HCEC 1CT (cell line): ENCODE measurements around the gene REEP1.
"Not testable (repeated sequence)": the region's sequence is repeated elsewhere in the genome, so short reads cannot be mapped to it uniquely, and the experiment has no call there.

ENCODE experiments used
- DNase-seq: peaks from one replicate; pipeline ENCODE4 v3.0.0-alpha.2; 2017

REEP1 gene

DNA sequence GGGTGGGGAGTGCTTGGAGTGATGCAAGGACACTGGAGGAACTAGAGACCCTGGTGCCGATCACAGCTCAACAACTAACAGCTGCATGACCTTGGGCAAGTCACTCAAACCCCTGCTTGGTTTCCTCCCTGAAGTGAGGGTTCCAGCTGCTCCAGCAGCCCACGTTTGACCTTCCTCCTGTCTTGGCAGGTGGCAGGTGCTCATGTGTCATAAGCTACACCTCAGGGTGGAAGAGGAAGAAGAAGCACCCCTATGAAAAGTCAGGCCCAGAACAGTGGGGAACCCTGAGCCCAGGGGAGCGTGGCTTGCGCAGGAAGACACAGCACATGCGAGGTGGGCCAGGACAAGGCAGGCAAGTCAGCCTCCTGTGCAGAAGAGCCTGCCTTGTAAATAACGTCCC, 95.8 kb downstream of the REEP1 start:
- DNase-seq, result no peak

DNA sequence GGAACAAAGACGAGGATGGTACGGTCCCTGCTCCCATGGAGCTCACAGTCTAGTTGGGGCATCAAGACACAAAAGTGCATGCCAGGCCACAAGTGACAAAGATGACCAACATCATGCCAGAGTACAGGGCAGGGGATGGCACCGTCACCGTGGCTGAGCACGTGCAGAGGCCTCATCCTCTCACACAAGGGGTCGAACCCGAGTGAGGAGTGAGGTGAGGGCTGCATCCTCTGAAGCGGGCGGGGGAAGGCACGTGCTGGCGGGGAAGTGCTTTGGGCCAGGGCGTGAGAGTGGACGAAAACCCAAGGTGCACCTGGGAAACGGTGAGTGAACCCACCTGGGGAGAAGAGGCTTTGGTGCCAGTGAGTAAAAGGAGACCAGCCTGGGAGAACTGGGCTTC, 97.2 kb downstream of the REEP1 start:
- DNase-seq, result no peak

DNA sequence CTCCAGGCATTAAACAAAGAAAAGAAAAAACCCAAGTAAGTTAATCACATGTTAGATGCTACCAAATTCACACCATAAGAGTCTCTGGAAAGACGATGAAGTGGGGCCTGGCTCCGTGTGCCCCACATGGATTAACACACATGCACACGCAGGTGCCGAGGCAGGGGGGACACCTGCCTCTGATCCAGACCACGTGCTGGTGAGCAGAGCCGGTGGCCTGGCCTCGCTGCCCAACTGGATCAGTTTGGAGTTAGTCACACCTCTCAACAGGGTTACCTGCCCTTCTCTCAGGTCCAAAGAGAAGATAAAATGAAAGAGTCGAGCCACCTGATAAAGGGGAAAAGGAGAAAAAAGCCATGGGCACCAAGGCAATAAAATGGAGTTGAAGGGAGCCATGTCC, 97.7 kb downstream of the REEP1 start:
- no peak for DNase-seq

DNA sequence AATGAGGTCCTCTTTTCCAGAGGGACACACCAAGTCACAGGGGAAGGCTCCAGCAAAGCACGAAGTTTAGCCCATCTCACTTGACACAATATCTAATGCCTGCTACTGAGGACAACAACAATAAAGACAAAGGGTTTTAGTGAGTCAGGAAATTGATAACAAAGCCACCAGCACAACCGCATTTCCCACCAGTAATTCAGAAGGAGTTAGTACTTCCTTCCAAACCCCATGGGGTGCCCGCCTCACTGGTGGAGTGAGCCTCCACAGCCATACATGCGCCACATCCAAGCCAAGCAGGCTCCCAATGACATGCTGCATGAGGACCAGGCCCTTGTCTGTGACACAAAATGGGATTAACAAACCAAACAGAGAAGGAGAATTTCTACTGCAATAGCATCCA, 98.1 kb downstream of the REEP1 start:
- DNase-seq, result no peak

DNA sequence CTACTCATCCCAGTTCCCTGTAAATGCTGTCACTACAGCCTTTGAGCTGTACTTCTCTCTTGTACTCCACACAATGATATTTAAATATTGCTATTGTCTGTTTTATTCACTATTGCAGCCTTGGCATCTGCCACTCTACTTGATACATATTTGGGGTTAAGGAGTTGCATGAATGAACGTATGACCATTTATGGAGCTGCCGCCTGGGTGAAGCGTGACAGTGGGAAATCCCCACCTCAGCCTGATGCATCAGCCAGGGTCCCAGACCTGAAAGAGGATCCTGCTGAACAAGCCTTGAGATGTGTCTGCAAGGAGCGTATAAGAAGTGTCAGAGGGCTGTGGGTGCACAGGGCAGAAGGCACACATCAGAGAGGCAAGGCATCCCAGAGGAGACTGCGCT, 99.1 kb downstream of the REEP1 start:
- no peak for DNase-seq

DNA sequence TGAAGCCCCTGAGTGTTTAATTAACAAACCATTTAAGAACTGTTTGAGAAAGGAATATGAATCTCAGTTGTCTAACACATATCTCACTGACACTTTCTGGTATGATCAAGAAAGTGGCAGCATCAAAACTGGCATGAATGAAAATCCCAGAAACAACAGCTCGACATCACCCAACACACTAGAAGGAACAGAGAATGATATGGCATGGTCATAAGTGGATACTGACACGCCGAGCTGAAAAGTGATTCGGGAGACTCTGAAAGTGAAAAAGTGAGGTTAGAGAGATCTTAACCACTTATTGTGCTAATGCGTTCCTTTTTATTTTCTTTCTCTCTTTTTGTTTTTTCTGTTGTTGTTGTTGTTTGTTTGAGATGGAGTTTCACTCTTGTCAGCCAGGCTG, 100.3 kb downstream of the REEP1 start:
- no peak for DNase-seq

DNA sequence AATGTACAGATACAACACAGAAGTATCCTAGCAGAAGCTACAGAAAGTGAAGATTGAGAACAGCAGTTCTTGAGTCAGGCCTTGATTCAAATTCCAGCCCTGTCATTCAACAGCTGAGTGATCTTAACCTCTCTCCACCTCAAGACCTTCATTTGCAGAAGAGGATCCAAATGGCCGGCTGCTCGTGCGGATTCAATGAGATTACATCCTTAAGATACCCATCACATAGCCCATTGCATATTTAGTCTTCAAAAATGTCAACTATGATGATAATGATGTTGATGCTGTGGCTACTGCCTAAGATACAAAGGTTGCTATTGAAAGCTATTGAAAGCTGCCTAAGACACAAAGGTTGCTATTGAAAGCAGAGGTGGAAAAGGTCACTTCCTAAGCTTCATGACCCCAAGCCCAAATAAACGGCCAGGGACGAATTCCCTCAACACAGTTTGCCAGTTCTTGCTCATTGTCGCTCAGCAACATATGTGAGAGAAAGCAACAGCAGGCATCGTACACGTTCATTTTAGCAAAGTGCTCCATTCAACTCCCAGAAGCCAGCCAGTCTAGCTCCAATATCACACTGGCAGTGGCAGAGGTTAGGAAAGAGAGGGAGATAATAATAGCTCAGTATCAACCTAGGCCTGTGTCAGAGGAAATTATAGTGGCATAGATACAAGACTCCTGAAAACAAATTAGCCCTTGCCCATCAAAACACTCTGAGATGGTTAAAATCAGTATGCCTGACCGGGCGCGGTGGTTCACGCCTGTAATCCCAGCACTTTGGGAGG, 102.0 kb downstream of the REEP1 start:
- no peak for DNase-seq

DNA sequence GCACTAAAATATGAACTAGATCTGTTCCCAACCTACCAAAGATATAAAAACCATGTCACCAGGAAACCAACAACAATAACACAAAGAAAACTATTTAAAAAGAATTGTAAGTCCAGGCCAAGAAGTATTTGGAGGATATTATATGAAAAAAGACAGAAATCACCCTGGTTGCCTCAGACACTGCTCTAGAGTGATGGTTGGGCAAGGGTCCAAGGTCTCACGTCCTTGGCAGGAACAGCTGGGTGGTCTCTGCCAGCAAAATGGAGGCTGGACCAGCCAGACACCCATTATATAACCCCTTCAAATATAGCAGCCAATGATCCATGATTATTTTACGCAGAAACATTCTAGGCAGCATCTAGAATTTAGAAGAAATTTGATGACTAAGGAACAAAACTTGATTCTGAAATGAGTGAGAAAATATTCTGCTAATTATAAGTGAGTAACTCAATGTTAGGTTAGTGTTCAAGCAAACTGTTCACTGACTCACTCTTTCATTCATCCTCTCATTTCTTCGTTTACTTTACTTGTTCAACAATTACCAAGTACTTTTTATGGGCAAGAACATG, 102.8 kb downstream of the REEP1 start:
- DNase-seq, result no peak

DNA sequence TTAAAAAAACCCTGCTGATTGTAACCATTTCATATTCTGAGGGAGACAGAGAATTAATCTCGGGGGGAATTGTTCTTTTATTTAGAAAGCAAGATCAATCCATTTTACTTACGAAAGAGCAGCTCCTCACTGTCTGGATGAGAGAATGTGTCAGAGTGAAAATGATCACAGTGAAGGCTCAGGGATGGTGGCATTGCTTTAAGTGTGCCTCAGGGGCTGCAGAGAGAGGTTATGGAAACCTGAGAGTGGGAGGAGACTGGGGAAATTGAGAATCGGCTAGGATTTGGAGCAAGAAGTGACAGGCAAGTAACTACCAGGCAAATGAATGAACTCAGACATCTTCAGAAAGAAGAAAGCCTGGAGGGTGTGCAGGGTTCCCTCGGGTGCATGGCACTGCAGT, 104.0 kb downstream of the REEP1 start:
- no peak for DNase-seq

DNA sequence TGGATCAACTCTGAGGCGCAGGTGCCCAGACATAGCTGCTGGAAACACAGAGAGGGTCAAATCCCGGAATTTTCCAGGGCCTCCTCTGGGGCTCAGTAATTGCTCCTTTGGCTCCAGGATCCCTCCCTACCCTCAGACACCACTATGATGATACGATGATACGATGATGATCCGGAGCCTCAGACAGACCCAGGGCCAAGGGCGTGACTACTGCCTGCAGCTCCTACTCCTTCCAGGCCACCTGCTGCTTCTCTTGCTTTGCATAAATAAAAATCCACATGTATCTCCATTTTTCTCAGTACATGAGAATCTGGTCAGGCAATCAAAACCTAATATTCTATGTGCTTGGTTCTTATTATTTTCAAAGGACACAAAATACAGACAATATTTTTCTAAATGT, 104.5 kb downstream of the REEP1 start:
- no peak for DNase-seq

DNA sequence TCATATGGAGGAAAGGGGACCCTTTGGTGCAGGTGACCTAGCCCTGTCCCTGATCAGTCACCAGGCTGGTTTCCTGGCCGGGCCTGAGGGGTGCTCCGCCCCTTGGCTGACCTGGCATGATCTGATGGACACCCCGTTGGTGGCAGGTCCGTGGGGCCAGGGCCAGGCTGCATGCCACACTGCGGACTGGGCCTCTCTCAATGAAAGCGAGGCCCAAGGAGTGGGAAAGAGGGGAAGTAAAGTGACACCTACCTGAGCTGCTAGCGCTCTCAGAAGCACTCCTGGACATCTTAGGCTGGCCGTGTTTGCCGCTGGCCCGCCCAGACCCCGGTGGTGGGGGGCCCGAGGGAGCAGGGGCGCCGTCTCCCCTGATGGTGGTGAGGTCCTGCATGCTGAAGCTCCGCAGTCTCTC, 105.0 kb downstream of the REEP1 start:
- DNase-seq, result no peak

DNA sequence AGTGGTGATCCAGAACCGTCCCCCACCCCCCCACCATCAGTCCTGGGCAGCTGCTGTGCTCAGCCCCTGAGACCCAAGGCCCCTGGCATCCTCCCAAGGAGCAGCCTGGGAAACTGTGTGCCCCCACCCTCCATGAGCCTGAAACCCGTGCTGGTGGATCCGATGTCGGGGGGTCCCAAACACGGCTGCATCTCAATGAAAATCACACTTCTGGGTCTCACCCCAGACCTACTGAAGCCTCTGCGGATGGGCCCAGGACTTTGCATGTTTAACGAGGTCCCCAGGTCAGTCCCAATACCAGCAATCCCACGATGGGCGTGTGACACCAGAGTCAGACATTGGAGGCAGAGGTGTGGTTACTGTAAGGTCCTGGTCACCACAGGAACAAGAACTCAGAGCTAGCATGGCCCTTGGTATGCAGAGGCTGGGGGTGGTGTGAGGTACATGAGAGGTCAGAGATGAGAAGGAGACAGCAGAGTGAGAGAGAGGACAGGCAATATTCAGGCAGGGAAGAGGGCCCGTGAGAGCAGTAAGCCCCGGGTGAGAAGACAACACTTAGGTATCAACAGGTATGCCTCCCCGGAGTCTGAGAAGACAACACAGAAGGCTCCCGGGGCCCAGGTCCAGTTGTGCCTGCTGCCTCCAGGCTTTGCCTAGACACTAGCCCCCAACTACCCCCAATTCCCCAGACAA, 105.6 kb downstream of the REEP1 start:
- no peak for DNase-seq

DNA sequence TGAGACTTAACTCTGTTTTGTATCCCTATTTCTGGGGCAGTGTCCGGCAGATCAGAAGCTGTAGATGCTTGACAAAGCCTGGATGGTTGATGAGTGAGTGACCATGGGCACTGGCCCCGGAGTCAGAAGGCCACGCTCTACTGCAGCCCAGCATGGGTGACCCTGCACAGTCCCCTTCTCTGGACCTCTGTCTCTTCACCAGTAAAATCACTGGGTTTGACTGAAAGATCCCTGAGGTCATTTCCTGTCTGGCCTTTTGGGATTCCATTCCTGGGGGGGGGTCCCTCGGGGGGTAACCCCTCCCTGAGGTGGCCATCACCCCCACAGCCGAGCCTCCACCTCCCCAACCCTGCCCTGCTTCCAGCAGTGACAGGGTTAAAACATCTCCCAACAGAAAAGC, 106.5 kb downstream of the REEP1 start:
- no peak for DNase-seq

DNA sequence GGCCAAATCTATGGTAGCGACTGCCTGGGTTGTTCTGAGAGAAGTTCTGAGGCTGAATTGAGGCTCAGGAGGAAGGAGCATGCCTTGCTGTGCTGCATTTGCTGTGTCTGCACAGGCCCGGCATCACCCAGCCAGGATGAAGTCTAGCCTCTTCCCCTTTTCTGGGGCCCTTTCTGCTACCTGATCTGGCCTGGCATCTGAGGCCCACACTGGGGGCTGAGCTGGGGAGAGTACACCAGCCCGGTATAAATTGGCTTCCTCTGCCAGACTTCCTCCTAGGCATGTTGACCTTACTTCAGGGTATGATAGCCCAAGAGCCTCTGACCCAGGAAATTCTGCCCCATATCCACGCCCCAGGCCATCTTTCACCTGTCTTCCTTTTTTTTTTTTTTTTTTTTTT, 108.2 kb downstream of the REEP1 start:
- DNase-seq, result no peak

DNA sequence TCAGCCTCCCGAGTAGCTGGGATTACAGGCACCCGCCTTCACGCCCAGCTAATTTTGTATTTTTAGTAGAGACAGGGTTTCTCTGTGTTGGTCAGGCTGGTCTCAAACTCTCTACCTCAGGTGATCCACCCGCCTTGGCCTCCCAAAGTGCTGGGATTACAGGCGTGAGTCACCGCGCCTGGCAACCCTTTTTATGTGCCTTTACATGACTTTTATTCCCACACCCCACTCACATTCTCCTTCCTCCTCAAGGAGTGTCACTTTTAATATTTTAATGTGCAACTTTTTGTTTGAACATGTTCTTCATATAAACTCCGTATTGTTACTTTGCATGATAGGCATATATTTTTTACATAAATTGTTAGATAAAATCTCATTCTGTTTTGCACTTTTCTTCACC, 108.9 kb downstream of the REEP1 start:
- not testable (repeated sequence) for DNase-seq

DNA sequence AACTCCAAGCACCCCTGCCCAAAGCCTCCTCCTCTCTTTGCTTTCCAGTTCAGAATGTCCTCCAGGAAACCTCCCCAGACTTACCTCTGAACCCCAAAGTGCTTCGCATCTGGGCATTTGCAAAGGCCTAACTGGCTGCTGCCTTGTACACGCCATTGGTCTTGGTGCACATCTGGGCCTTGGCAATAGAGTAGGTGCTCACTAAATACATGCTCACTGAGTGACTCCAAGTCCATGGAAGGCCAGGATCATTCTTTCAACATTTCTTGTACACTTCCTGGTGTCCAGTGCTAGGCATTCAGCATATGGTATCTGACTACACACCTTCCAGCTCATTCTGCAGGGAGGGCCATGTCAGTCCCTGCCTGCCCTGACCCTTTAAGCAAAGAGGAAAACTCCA, 109.7 kb downstream of the REEP1 start:
- no peak for DNase-seq

DNA sequence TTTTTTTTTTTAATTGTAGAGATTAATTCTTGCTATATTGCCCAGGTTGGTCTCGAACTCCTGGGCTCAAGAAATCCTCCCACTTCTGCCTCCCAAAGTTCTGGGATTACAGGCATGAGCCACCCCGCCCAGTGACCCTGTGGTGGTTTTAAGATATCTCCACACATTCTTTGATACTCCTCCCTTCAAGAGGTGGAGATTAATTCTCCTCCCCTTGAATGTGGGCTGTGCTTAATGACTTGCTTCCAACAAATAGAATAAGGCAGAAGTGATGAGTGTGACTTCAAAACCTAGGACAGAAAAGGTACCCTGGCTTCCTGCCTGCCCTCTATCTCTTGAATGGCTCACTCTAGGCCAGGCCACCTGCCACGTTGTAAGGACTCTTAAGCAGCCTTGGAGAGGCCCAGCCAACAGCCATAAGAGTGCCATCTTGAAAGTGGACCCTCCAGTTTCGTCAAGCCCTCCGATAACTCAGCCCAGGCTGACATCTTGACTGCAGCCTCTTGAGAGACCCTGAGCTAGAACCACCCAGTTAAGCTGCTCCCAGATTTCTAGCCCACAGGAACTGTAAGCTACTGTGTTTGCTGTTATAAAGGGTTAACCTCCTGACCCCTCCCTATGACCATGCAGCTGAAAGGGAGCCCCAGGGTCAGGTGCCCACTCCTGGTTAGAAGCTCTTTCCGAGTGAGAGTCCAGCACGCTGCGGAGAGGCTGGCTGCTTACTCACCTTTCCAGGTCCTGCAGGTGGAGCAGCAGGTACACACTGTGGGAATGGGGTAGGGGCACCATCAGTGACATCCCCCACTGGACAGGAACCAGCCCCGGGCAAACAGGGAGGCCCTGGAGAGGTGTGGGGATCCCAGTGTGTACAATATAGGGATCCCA, 110.5 kb downstream of the REEP1 start:
- DNase-seq, result no peak

DNA sequence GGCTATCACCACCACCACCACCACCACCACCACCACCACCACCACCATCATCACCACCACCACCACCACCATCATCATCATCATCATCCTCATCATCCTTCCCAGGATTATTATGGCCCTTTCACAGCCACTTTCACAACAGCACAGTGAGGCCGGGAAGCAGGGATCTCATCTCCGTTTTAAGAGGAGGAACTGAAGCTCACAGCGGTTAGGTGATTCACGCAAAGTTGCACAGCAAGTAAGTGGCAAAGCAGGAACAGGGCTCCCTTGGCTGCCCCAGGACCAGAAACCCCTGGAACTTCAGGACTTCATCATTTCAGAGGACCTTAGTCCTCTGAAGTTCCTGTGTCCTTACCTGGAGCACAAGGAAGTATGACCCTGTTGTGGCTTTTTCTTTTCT, 111.4 kb downstream of the REEP1 start:
- DNase-seq, result no peak

DNA sequence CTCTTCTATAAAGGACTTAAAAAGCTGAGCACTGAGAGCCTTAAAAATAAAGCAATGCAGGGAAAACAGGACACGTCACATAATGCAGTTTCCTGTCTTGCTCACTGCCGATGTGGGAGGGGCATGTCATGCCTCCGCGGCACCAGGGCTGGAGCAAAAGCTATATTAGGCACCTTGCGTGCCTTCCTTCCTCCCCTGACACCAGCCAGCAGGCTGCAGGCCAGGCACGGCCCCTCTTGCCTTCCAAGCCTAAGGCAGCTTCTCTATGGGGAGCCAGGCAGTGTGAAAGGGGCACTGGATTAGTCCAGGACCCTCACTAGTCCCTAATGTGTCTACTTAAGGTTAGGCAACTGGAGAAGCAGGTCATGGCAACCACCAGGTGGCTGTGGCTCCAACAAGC, 111.8 kb downstream of the REEP1 start:
- peak; percentile 5 for DNase-seq

DNA sequence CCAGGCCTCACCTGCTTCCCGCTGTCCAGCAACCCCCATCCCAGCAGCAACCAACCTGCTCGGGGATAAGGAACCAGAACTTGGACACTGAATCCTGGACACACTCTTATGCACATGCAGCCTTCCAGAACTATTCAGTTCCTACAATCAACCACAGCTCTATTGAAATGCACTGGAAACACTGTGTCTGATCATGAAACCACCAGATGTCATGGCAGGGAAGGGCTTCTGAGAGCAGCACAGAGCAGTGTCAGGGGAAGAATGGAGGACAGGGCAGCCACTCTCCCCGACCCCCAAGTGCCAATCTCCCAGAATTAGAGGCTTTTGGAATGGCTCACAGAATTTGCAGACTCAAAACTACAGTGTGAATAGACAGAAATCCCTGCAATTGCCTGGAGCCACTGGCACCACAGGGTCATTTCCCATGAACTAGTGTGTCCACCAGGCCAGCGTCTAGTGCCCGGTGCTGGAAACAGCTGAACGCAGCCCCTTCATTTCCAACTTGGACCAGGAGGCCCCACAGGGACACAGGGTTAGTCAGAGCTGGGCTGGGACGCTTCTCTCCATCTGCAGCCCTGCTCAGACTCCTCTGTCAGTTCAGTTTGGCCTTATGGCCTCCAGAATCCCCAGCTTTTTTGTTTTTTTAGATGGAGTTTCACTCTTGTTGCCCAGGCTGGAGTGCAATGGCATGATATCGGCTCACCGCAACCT, 112.6 kb downstream of the REEP1 start:
- no peak for DNase-seq

DNA sequence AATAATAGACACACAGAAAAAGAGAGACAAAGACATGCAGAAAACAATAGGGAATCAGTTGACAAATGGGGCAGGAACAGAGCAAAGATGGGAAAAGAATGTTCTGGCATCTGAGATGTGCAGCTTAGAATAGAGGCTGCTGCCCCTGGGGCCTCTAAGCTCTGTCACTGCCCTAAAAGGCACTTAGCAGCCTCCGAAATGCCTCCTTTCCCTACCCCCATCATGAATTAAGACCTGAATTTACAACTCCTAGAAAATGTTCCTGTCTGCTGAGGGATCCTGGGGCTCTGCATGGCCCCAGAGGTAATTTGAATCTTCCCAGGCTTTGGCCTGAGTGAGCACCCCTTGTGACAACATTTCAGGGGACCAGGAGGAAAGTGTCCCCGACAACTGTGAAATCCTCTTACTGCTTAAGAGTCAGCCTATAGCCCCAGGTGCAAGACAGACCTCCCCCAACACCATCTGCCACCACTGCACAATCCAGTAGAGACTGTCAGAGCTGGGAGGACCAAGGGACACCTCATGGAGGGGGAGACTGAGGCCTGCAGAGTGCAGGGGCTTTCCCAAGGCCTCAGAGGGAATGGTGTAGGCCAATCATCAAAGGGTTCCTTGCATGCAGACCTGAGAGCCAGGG, 113.4 kb downstream of the REEP1 start:
- DNase-seq, result no peak
